Measurements from ENCODE around the gene LSS. TPM values are rescaled to one million over a fixed set of nuclear protein-coding genes. Genes with fewer than 3 reads are reported as not detected.

Gene LSS
- total and polyA plus RNA-seq, 2 donors (not counting 3 experiments of a cell fraction or from before 2014, with no cell fraction given): 120 to 141 TPM

- dilution Hi-C loops (cut with MboI; ENCODE audit: extremely low pct_ligation_motif_present, low sequenced_read_pairs): no loop called here
- Histone ChIP-seq H3K27ac (ENCODE audit: insufficient read depth, low read depth, low read length) (no peak overlapping the region), H3K4me3 (replicated peaks in 1 of 3; ENCODE audit: insufficient read depth in 1 of 3, low read depth in 1 of 3, low read length in 3 of 3) (no peak overlapping the region), H3K4me2 (ENCODE audit: insufficient read depth, low read length) (no peak overlapping the region), H2AFZ (ENCODE audit: low read depth, low read length) (no peak overlapping the region), H3K9me1 (replicated peaks; ENCODE audit: control insufficient read depth, extremely low read depth, insufficient read depth, low read length) (no peaks in the 10 kb centered on the region), H3K79me2 (ENCODE audit: control insufficient read depth, insufficient read depth, low read length) (no peaks in the 10 kb centered on the region), H4K20me1 (replicated peaks; ENCODE audit: control insufficient read depth, extremely low read depth, insufficient read depth, low read length) (no peaks in the 10 kb centered on the region), H3K27me3 (ENCODE audit: control insufficient read depth in 2 of 2, insufficient read depth in 2 of 2, low read length in 2 of 2) (no peaks in the 10 kb centered on the region), H3K36me3 (ENCODE audit: control insufficient read depth in 2 of 2, extremely low read depth in 1 of 2, insufficient read depth in 2 of 2, low read length in 2 of 2) (no peaks in the 10 kb centered on the region), H3K9ac (replicated peaks; ENCODE audit: extremely low read depth, insufficient read depth, low read length) (no peak overlapping the region), H3K9me3 (replicated peaks; ENCODE audit: control insufficient read depth, insufficient read depth, low read length) (no peaks in the 10 kb centered on the region), H3K4me1 (ENCODE audit: control insufficient read depth, extremely low read depth, insufficient read depth, low read length) (peaks cover 3% of the 10 kb centered on the region)
- ChIA-PET POLR2A (no interaction called here), CTCF (no interaction called here)
- DNase-seq (ENCODE audit: low read depth, low spot score): no peak
- no peak for FAIRE-seq
- TF ChIP-seq POLR2A (IDR thresholded peaks at IDR 0.05; ENCODE audit: low read depth, low read length) (no peak), EZH2 (IDR thresholded peaks at IDR 0.05; ENCODE audit: borderline replicate concordance, low read depth, low read length, severe bottlenecking) (no peak), JUN (IDR thresholded peaks at IDR 0.05; ENCODE audit: borderline replicate concordance, insufficient read depth, insufficient read length, low read depth) (no peak), MAX (IDR thresholded peaks at IDR 0.05; ENCODE audit: insufficient read depth, insufficient read length) (no peak), MYC (IDR thresholded peaks at IDR 0.05; ENCODE audit: low read depth, low read length) (no peak), POLR2AphosphoS5 (IDR thresholded peaks at IDR 0.05; ENCODE audit: insufficient read depth, low read depth, low read length) (no peak), GATA2 (IDR thresholded peaks at IDR 0.05; ENCODE audit: insufficient read depth, insufficient read length, low read depth, low read length) (no peak), CTCF (IDR thresholded peaks at IDR 0.05; ENCODE audit: extremely low read depth in 1 of 2, insufficient read depth in 1 of 2, low read depth in 1 of 2, low read length in 2 of 2) (no peak)
- BruUV-seq (replicated peaks): no TSS peak
- intact Hi-C loops (cut with micrococcal nuclease): loop anchor here (5.0 kb wide), 1 partner anchor 80 kb away; the partner anchor contains the start of gene LSS
Measured at GRCh38 chr21:46146856-46147255, 81.7 kb downstream of the LSS start.

All from endothelial cell of umbilical vein (primary cell).